ENCODE measurements around the gene SPRR1B.
"Not testable (repeated sequence)": the region's sequence is repeated elsewhere in the genome, so short reads cannot be mapped to it uniquely, and the experiment has no call there.

The SPRR1B gene

DNA sequence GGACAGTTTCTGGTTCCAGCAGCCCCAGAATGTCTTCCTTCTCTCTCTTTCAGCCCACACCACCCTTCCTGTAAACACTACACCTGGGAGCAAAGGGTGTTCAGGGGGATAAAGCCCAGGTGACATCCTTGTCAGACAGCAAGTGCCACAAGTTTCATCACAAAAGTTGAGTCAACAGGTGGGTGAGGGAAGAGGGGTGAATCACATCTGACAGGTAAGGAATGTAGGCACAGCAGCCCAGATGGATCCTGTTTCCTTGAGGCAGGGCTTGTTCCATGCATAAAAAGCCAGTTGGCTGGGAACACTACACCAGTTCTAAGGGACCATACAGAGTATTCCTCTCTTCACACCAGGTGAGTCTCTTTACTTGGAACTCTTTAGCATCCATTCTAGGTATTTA, at the start of gene SPRR1B:
TSS of gene SPRR1B (plus strand) at position 309 of the 400 bp plus-strand sequence. CDS start 1,143 bp downstream, outside the sequence.
- no peak for DNase-seq (ENCODE audit: low read depth)

- no peak for DNase-seq (ENCODE audit: low read depth)
These were observed 48.9 kb upstream of the SPRR1B start for GRCh38 chr1:152982076-152982475.

DNA sequence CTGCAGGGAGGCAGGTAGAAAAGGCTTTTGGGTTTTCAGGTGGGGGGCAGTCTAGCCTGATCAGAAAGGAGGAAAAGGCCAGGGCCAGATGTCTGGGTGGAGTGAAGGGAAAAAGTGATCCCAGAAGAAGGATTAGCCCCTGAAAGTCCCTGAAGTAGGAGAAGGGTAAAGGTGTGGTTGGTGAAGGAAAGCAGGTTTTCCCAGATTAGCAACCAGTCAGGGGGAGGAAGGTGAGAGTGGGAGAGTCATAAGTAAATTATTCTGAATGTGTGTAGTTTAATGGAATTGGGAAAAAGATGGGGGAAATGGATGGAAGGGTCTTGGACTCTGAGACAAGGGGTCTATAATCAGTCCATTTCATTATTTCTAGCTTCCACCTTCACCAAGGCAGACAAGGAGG, 47.8 kb upstream of the SPRR1B start:
- no peak for DNase-seq (ENCODE audit: low read depth)

GRCh38 chr1:152983743-152984142, 47.3 kb upstream of the SPRR1B start, which contains the start of gene SPRR1A:
Gene SPRR1A (plus strand): TSS chr1:152984081. CDS start chr1:152985231, 1,150 bp downstream.
- DNase-seq (ENCODE audit: low read depth): no peak

GRCh38 chr1:152986578-152986977, 44.4 kb upstream of the SPRR1B start:
- no peak for DNase-seq (ENCODE audit: low read depth)

DNA sequence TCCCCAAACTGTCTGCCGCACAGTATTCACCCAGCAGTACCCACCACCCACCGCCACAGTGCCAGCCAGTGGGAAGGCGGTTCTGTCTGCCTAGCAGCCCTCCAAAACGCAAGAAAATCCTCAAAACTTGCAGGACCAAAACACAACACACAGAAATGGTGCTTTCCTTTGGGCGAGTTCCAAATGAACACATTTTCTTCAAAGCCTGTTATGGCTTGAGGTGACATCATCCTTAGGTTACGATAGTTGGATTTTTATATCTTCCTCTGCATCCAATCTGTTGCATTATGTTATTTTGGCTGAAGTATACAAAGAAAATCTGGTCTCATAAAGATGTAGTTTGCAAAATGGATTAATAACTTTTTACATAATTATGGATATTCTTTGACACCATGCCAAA, 37.8 kb upstream of the SPRR1B start:
- DNase-seq (ENCODE audit: low read depth): no peak

GRCh38 chr1:152995842-152996241, 35.2 kb upstream of the SPRR1B start:
- DNase-seq (ENCODE audit: low read depth): no peak

DNA sequence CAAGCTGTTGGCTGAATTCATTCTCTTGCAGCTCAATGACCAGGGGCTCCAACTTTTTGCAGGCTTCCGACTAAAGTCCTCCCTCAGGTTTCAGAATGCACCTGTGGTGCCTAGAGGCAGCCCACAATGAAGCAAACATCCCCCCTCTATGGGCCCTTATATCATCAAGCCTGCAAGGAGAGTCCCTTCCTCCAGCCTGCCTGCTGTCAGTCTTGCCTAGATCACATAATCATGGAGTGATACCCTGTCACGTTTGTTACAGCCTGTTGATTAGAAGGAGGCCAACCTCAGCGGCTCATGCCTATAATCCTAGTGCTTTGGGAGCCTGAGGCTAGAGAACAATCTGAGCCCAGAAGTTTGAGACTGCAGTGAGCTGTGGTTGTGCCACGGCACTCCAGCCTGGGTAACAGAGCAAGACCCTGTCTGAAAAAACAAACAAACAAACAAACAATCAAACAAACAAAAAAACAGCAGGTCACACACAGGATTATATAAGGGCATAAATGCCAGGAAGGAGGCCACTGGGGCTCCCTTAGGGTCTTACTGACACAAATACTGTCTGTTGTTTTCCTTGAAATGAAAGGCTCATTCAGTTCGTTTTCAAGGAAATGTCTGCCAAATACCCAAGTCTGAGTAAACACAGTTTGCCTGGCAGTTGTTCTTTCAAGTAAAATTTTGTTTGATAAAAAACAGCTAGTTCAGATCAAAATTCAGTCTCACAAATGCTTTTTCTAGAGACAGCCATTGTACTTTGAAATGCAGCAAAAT, 34.2 kb upstream of the SPRR1B start:
- DNase-seq (ENCODE audit: low read depth): no peak

- no peak for DNase-seq (ENCODE audit: low read depth)
These were observed 33.1 kb upstream of the SPRR1B start for GRCh38 chr1:152997901-152998300.

DNA sequence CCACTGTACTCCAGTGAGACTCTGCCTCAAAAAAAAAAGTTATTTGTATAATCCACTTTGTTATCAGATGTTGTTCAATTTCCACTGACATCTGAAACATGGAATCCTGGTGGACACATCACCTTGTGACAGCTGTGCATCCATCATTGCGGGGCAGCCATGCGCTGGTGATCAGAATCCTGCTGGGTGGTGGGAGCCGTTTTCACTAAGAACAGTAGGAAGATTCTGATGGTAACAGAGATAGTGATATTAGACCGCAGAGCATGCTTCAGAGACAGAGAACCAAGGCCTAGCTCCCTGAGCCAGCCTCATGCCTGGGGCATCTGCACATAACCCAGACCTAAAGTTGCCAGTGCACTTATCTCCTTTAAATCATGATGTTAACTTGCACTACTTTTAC, 32.5 kb upstream of the SPRR1B start:
- DNase-seq (ENCODE audit: low read depth): no peak

- no peak for DNase-seq (ENCODE audit: low read depth)
These were observed 31.2 kb upstream of the SPRR1B start for GRCh38 chr1:152999818-153000217.

- DNase-seq (ENCODE audit: low read depth): no peak
These were observed 30.7 kb upstream of the SPRR1B start for GRCh38 chr1:153000294-153000693.

GRCh38 chr1:153001382-153001781, 29.6 kb upstream of the SPRR1B start, which contains the start of gene SPRR3:
Gene SPRR3 (plus strand): TSS chr1:153001749. CDS start chr1:153003021, 1,272 bp downstream.
- DNase-seq (ENCODE audit: low read depth): no peak

DNA sequence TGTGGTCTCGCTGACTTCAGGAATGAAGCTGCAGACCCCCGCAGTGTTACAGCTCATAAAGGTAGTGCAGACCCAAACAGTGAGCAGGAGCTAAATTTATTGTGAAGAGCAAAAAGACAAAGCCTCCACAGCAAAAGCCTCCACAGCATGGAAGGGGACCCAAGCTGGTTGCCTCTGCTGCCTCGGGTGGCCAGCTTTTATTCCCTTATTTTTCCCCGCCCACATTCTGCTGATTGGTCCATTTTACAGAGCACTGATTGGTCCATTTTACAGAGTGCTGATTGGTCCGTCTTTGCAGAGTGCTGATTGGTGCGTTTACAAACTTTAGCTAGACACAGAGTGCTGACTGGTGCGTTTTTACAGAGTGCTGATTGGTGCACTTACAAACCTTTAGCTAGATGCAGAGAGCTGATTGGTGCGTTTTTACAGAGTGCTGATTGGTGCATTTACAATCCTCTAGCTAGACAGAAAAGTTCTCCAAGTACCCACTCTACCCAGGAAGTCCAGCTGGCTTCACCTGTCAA, 19.7 kb upstream of the SPRR1B start:
- DNase-seq (ENCODE audit: low read depth): not testable (repeated sequence)

DNA sequence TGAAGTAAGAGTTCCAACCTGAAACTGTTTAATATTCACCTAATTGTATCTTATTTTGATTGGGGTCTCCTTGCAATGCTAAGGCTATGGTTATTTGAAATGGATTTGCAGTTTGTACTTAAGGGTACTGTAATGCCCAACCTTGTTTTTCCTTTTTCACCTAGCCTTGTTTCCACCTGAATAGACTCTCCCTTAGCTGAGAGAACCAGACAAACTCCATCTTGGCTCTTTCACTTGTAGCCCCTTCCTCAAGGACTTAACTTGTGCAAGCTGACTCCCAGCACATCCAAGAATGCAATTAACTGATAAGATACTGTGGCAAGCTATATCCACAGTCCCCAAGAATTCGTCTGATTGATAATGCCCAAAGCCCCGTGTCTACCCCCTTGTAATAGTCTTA, 9.2 kb upstream of the SPRR1B start:
- not testable (repeated sequence) for DNase-seq (ENCODE audit: low read depth)

DNA sequence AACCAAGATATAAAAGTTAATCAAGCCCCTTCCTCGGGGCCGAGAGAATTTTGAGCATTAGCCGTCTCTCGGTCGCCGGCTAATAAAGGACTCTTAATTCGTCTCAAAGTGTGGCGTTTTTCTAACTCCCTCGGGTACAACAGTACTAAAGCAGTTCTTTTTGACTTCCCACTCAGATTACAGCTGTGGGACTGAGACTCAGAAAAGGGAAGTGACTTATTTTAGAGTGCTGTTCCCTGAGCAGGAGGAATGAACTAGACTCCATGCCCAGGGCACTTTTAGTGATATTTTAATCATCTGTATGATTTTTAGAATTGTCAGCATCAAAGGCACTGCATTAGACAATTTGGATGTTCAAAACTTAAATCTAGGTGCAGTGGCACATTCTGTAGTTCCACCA, 8.7 kb upstream of the SPRR1B start:
- DNase-seq (ENCODE audit: low read depth): not testable (repeated sequence)

- no peak for DNase-seq (ENCODE audit: low read depth)
These were observed 7.9 kb upstream of the SPRR1B start for GRCh38 chr1:153023109-153023508.

DNA sequence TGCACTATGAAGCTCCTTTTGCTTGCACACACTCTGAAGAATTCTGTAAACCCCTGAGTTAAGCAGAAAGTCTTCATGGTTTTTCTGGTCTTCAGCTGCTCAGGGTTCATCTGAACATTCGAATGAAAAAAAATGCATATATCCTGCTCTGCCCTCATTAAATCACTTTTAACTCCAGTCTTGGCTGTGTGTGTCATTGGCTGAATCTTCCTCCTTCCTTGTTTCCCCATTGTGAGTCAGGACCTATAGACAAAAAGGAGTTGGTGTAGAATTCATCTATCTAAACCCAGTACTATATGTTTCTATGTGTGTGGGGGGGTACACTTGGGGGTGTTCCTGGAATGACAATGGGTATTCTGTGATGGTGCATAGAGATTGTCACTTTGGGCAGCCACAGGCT, 6.6 kb upstream of the SPRR1B start:
- no peak for DNase-seq (ENCODE audit: low read depth)

- DNase-seq (ENCODE audit: low read depth): no peak
These were observed 5.2 kb upstream of the SPRR1B start for GRCh38 chr1:153025797-153026196.

GRCh38 chr1:153028766-153029165, 2.2 kb upstream of the SPRR1B start:
- no peak for DNase-seq (ENCODE audit: low read depth)

DNA sequence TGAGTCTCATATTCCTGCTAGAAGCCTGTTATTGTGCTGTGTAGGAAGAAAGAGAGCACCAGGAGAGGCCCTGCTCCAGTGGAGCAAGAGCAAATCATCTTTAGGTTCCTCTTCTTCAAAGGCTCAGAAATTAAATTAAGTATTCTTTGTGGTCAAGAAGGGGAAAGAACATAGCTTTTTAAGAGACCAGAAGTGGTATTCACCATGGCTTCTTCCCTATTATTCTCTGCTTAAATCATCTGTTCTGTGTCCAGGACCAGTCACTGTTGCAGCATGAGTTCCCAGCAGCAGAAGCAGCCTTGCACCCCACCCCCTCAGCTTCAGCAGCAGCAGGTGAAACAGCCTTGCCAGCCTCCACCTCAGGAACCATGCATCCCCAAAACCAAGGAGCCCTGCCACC, 1.1 kb downstream of the SPRR1B start:
- no peak for DNase-seq (ENCODE audit: low read depth)

GRCh38 chr1:153032677-153033308, 1.8 kb downstream of the SPRR1B start:
- DNase-seq (ENCODE audit: low read depth): peak; percentile 34

GRCh38 chr1:153035211-153035610, 4.2 kb downstream of the SPRR1B start:
- no peak for DNase-seq (ENCODE audit: low read depth)
